Adrenal gland (tissue), 12 donors: ENCODE results near the gene KIRREL3. TPM values are rescaled to one million over a fixed set of nuclear protein-coding genes. Genes with fewer than 3 reads are reported as not detected.

ENCODE experiments used
- DNase-seq, 7 donors: peaks; one replicate each; pipeline ENCODE4 v3.0.0-alpha.2; 2019 to 2020
- H3K27ac ChIP-seq, 5 donors: fragments of 200-600 bp; sonication (generic) in 4 of 5; 1 replicate in 3 of 5; 2 replicates in 2 of 5; pipeline versions ENCODE4 v1.5.1 to v1.8.0; 2016 to 2020; ENCODE audit warnings: mild to moderate bottlenecking in 1 of 5
- H3K27me3 ChIP-seq: fragments of 200-600 bp; 2 replicates; pipeline ENCODE4 v1.8.0; 2021
- H3K36me3 ChIP-seq, 2 donors: fragments of 200-600 bp; replicated peaks in 1 of 2; 1 replicate in 1 of 2; 2 replicates in 1 of 2; pipeline versions ENCODE4 v1.5.1 to v1.8.0; 2018 to 2022
- H3K4me1 ChIP-seq, 2 donors: fragments of 200-600 bp; replicated peaks in 1 of 2; 1 replicate in 1 of 2; 2 replicates in 1 of 2; pipeline versions ENCODE4 v1.5.1 to v1.8.0; 2018 to 2021
- H3K4me3 ChIP-seq, 4 donors: fragments of 200-600 bp; sonication (generic) in 3 of 4; one replicate each; pipeline ENCODE4 v1.5.1; 2016 to 2018
- H3K9me3 ChIP-seq, 3 donors: fragments of 200-600 bp; sonication (generic) in 1 of 3; replicated peaks in 1 of 3; 1 replicate in 2 of 3; 2 replicates in 1 of 3; pipeline versions ENCODE4 v1.5.1 to v1.8.0; 2016 to 2021
- CTCF ChIP-seq, 6 experiments: fragments of 450-650 bp in 4 of 6; fragments of 200-600 bp in 2 of 6; sonication (generic) in 1 of 6; IDR thresholded peaks; 1 replicate in 5 of 6; 2 replicates in 1 of 6; pipeline versions ENCODE4 v1.5.1 to v1.8.0; 2016 to 2021; ENCODE audit warnings: antibody characterized with exemption in 6 of 6, mild to moderate bottlenecking in 2 of 6, moderate library complexity in 1 of 6
- POLR2A ChIP-seq, 2 donors: fragments of 450-650 bp; IDR thresholded peaks; one replicate each; pipeline ENCODE4 v1.6.1; 2017; ENCODE audit warnings: antibody characterized with exemption in 2 of 2, mild to moderate bottlenecking in 2 of 2, moderate library complexity in 1 of 2
- WGBS, 4 donors: extraction: QIAGEN DNeasy Blood & Tissue Kit in 2 of 4; methylation state at CpG; one replicate each; pipeline versions ENCODE4 v1.1.5 to v1.1.7; 2013 to 2017; 5-methylcytosine and 5-hydroxymethylcytosine counted together
- intact Hi-C, 2 donors: fragments of 100-400 bp; cut with DNase I; formaldehyde crosslinking; loops; one replicate each; pipeline versions ENCODE4 v1.14.1 to v1.15.0; 2022 to 2023
- polyA plus RNA-seq, 3 donors: library from polyadenylated mRNA; stranded (reverse); fragments of 200-250 nt in 2 of 3; fragments of 350-450 nt in 1 of 3; fragmentation: Illumina TruSeq in 1 of 3; extraction: RNeasy Lipid Tissue Mini Kit (QIAGEN cat#74804) in 1 of 3; gene quantifications; one replicate each; pipeline ENCODE4 v1.2.3, GENCODE V29; 2013 to 2014
- total RNA-seq, 9 donors: library from RNA; depleted of rRNA in 4 of 9; stranded (reverse); fragments of >200 nt in 4 of 9; fragments of 120-200 nt in 1 of 9; fragmentation: NEBNext Ultra II Directional in 1 of 9; extraction: Animal tissue kit (Norgen Biotek cat#: 25700) in 1 of 9; gene quantifications; one replicate each; pipeline versions ENCODE4 v1.1.0 to v1.2.4, GENCODE V29; 2013 to 2023
- donor health status: healthy with polysubstance abuse.
- donor health status: Bipolar disorder and iron deficiency.
- donor health status: DM: yes; HTN: yes; CAD: no.
- donor health status: DM: no; HTN: no; CAD: no.
- donor health status: DM: no; HTN: no; CAD: no.
- donor health status: DM: yes; HTN: yes; CAD: no.

Gene KIRREL3
- total and polyA plus RNA-seq, 12 donors = 0.07 to 4.1 (median 0.64) TPM; not detected in 1

GRCh38 chr11:126638648-126639047 lies 361.9 kb downstream of the KIRREL3 start:
- intact Hi-C loops = no loop called here
- H3K36me3 ChIP-seq = no peaks in the 10 kb centered on the region

GRCh38 chr11:126637795-126638175 lies 362.8 kb downstream of the KIRREL3 start:
- no peak for TF ChIP-seq POLR2A (IDR thresholded peaks at IDR 0.05)
- no peak for TF ChIP-seq CTCF (IDR thresholded peaks at IDR 0.05)
- Histone ChIP-seq H3K4me1 (no peaks in the 10 kb centered on the region), H3K36me3 (no peaks in the 10 kb centered on the region), H3K27me3 (no peaks in the 10 kb centered on the region), H3K4me3 (no peak overlapping the region), H3K27ac (no peak overlapping the region), H3K9me3 (no peaks in the 10 kb centered on the region)
- no peak for DNase-seq
- 67 to 83% (median 79%) methylated on average over 2 of the region's 2 CpGs for WGBS, 4 donors
- intact Hi-C loops = no loop called here

More at GRCh38 chr11:126638648-126639047, 361.9 kb downstream of the KIRREL3 start:
- Histone ChIP-seq H3K27me3 (no peaks in the 10 kb centered on the region), H3K27ac (no peak overlapping the region), H3K4me3 (no peak overlapping the region), H3K4me1 (no peaks in the 10 kb centered on the region), H3K9me3 (no peaks in the 10 kb centered on the region)
- DNase-seq = no peak
- WGBS, 4 donors = 53 to 70% (median 62%) methylated on average over 5 of the region's 5 CpGs
- TF ChIP-seq POLR2A (IDR thresholded peaks at IDR 0.05) (no peak), CTCF (IDR thresholded peaks at IDR 0.05) (no peak)

- DNase-seq = no peak
These were observed 363.4 kb downstream of the KIRREL3 start for GRCh38 chr11:126636911-126637794.

GRCh38 chr11:126635511-126635910 lies 365.1 kb downstream of the KIRREL3 start:
- DNase-seq = no peak
- 68 to 75% (median 73%) methylated on average over 3 of the region's 3 CpGs for WGBS, 4 donors

More at GRCh38 chr11:126636911-126637794, 363.4 kb downstream of the KIRREL3 start:
- Histone ChIP-seq H3K27me3 (no peaks in the 10 kb centered on the region), H3K36me3 (no peaks in the 10 kb centered on the region), H3K4me1 (no peaks in the 10 kb centered on the region), H3K4me3 (no peak overlapping the region), H3K27ac (no peak overlapping the region), H3K9me3 (no peaks in the 10 kb centered on the region)
- WGBS, 4 donors = 61 to 73% (median 69%) methylated on average over 5 of the region's 5 CpGs
- TF ChIP-seq POLR2A (IDR thresholded peaks at IDR 0.05) (no peak), CTCF (IDR thresholded peaks at IDR 0.05) (no peak)
- intact Hi-C loops = no loop called here

More at GRCh38 chr11:126635511-126635910, 365.1 kb downstream of the KIRREL3 start:
- no peaks in the 10 kb centered on the region for H3K9me3 ChIP-seq
- H3K36me3 ChIP-seq = no peaks in the 10 kb centered on the region
- no peaks in the 10 kb centered on the region for H3K27me3 ChIP-seq
- TF ChIP-seq CTCF (IDR thresholded peaks at IDR 0.05) = no peak
- TF ChIP-seq POLR2A (IDR thresholded peaks at IDR 0.05) = no peak
- no peaks in the 10 kb centered on the region for H3K4me1 ChIP-seq
- intact Hi-C loops = no loop called here
- no peak overlapping the region for H3K4me3 ChIP-seq
- no peak overlapping the region for H3K27ac ChIP-seq
